Measurements from ENCODE around the gene PCMT1. TPM values are rescaled to one million over a fixed set of nuclear protein-coding genes. Genes with fewer than 3 reads are reported as not detected.
A peak's percentile ranks its signal among the peaks of the same experiment; 100 is the strongest.

PCMT1 gene
- total RNA-seq, 1 experiment from 2014 or later = 118 TPM

DNA sequence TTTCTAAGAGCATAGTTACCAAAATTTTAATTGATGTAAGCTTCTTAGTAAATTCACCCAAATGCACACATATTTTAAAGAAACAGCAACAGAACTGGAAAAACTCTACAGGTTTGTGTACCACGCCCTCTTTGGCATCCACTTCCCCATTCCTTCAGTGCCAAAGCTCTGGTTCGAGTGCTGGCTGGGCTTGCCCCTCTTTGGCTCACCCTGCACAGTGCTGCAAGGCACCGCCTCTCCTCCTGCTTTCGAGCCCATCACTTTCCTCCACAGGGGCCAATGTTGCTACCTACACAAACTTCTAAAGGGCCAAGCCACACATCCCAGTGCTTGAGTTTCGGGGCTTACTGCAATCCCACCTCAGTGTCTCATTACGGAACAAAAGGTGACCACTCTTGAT lies 105.0 kb downstream of the PCMT1 start:
- peaks cover 6% of the 10 kb centered on the region for H3K36me3 Mint-ChIP-seq (ENCODE audit: insufficient read depth, unreplicated experiment)
- no peaks in the 10 kb centered on the region for H3K27me3 Mint-ChIP-seq (ENCODE audit: insufficient read depth, unreplicated experiment)
- intact Hi-C loops (cut with micrococcal nuclease; ENCODE audit: unreplicated experiment) = loop anchor here (2.0 kb wide), 1 partner anchor 14 kb away; no protein-coding TSS in a partner anchor
- peak in 1 of 2 experiments; percentile 11 for DNase-seq
- Histone ChIP-seq H3K36me3 (ENCODE audit: control insufficient read depth, insufficient read depth, low read length) (no peaks in the 10 kb centered on the region), H3K9me3 (no peaks in the 10 kb centered on the region), H3K4me1 (peaks cover 28% of the 10 kb centered on the region), H3K27me3 (replicated peaks; ENCODE audit: control insufficient read depth, insufficient read depth, low read length) (no peaks in the 10 kb centered on the region), H3K4me3 (ENCODE audit: low read depth, low read length) (no peak overlapping the region)
- CTCF ChIA-PET = no interaction called here
- BruUV-seq (replicated peaks) = no TSS peak
- POLR2A ChIA-PET = no interaction called here
- no peaks in the 10 kb centered on the region for H3K9me3 Mint-ChIP-seq (ENCODE audit: unreplicated experiment)
- H3K4me3 Mint-ChIP-seq (ENCODE audit: unreplicated experiment) = peak overlapping the region; percentile 23
- TF ChIP-seq, protein P1, sequence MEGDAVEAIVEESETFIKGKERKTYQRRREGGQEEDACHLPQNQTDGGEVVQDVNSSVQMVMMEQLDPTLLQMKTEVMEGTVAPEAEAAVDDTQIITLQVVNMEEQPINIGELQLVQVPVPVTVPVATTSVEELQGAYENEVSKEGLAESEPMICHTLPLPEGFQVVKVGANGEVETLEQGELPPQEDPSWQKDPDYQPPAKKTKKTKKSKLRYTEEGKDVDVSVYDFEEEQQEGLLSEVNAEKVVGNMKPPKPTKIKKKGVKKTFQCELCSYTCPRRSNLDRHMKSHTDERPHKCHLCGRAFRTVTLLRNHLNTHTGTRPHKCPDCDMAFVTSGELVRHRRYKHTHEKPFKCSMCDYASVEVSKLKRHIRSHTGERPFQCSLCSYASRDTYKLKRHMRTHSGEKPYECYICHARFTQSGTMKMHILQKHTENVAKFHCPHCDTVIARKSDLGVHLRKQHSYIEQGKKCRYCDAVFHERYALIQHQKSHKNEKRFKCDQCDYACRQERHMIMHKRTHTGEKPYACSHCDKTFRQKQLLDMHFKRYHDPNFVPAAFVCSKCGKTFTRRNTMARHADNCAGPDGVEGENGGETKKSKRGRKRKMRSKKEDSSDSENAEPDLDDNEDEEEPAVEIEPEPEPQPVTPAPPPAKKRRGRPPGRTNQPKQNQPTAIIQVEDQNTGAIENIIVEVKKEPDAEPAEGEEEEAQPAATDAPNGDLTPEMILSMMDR (IDR thresholded peaks at IDR 0.05; ENCODE audit: insufficient read depth in 1 of 2, low read depth in 1 of 2, low read length in 1 of 2, severe bottlenecking in 1 of 2, unreplicated experiment in 1 of 2) = no peak
- peak overlapping the region; percentile 81 for H3K27ac Mint-ChIP-seq (ENCODE audit: unreplicated experiment)
- H3K4me1 Mint-ChIP-seq (ENCODE audit: low read depth, unreplicated experiment) = peaks cover 28% of the 10 kb centered on the region

DNA sequence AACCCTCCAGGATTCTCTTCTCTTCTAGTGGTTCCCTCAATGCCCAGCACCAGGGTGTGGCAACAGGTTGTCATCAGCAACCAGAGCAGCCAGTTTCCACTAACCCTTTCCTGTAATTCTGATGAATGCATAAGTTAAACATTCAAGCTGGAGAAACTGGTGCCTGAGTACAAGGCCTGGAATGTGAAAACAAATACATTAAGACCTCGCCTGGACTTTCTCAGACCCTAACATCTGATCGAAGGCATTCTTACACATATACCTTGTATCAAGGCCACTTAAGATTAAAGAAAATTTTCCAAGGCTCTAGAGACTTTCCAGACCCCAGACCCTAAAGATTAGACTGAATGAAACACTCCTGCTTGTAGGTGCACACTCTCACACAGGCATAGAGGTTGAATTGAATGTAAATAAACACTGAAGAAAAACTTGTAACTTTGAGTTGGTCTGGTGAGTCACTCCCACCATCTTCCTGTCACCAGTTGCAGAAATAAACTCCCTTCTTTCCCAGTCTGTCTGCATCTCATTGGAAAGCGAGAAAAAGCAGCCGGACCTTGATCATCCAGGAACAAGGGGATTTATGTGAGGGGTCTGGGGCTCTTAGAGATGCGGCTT lies 105.6 kb downstream of the PCMT1 start:
- Mint-ChIP-seq H3K27me3 (ENCODE audit: insufficient read depth, unreplicated experiment) (no peaks in the 10 kb centered on the region), H3K4me1 (ENCODE audit: low read depth, unreplicated experiment) (peaks cover 35% of the 10 kb centered on the region), H3K4me3 (ENCODE audit: unreplicated experiment) (peak overlapping the region; percentile 23), H3K27ac (ENCODE audit: unreplicated experiment) (peak overlapping the region; percentile 81), H3K9me3 (ENCODE audit: unreplicated experiment) (no peaks in the 10 kb centered on the region), H3K36me3 (ENCODE audit: insufficient read depth, unreplicated experiment) (peaks cover 6% of the 10 kb centered on the region)
- intact Hi-C loops (cut with micrococcal nuclease; ENCODE audit: unreplicated experiment) = loop anchor here (1.0 to 2.0 kb wide), 3 partner anchors 8 to 14 kb away; no protein-coding TSS in a partner anchor
- TF ChIP-seq, protein P1 (IDR thresholded peaks at IDR 0.05; ENCODE audit: insufficient read depth in 1 of 2, low read depth in 1 of 2, low read length in 1 of 2, severe bottlenecking in 1 of 2, unreplicated experiment in 1 of 2) = no peak
- no TSS peak for BruUV-seq (replicated peaks)
- ChIA-PET CTCF (no interaction called here), POLR2A (no interaction called here)
- peaks cover 32% of the 10 kb centered on the region for H3K4me1 ChIP-seq
- no peaks in the 10 kb centered on the region for H3K9me3 ChIP-seq
- H3K4me3 ChIP-seq (ENCODE audit: low read depth, low read length) = no peak overlapping the region
- peak; percentile 68 to 69 for DNase-seq
- no peaks in the 10 kb centered on the region for H3K27me3 ChIP-seq (replicated peaks; ENCODE audit: control insufficient read depth, insufficient read depth, low read length)
- H3K36me3 ChIP-seq (ENCODE audit: control insufficient read depth, insufficient read depth, low read length) = no peaks in the 10 kb centered on the region

DNA sequence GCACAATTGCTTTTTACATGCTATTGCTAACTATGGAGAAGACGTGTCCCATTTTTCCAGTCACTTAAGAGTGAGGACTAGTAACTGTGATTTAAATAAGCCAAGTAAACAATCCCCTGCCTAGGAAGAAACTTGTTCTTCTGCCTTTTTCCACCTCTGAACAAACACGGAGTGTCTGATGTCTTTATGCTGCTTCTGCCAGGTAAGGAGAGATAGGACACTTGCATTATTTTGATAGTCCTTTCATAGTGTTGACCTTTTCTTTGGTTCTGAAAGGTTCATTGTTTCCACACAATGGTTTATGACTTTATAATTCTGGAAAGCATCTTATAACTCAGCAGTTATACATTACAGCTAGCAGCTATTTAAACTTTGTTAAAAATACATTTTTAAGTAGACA lies 106.2 kb downstream of the PCMT1 start:
- H3K9me3 Mint-ChIP-seq (ENCODE audit: unreplicated experiment) = no peaks in the 10 kb centered on the region
- peaks cover 6% of the 10 kb centered on the region for H3K36me3 Mint-ChIP-seq (ENCODE audit: insufficient read depth, unreplicated experiment)
- ChIA-PET CTCF (no interaction called here), POLR2A (no interaction called here)
- H3K27me3 Mint-ChIP-seq (ENCODE audit: insufficient read depth, unreplicated experiment) = no peaks in the 10 kb centered on the region
- peak overlapping the region; percentile 81 for H3K27ac Mint-ChIP-seq (ENCODE audit: unreplicated experiment)
- peak in 1 of 2 experiments; percentile 48 for DNase-seq
- Histone ChIP-seq H3K9me3 (no peaks in the 10 kb centered on the region), H3K36me3 (ENCODE audit: control insufficient read depth, insufficient read depth, low read length) (no peaks in the 10 kb centered on the region), H3K4me1 (peaks cover 35% of the 10 kb centered on the region), H3K27me3 (replicated peaks; ENCODE audit: control insufficient read depth, insufficient read depth, low read length) (no peaks in the 10 kb centered on the region), H3K4me3 (ENCODE audit: low read depth, low read length) (no peak overlapping the region)
- peak overlapping the region; percentile 23 for H3K4me3 Mint-ChIP-seq (ENCODE audit: unreplicated experiment)
- BruUV-seq (replicated peaks) = no TSS peak
- peaks cover 41% of the 10 kb centered on the region for H3K4me1 Mint-ChIP-seq (ENCODE audit: low read depth, unreplicated experiment)
- TF ChIP-seq, protein P1 (IDR thresholded peaks at IDR 0.05; ENCODE audit: insufficient read depth in 1 of 2, low read depth in 1 of 2, low read length in 1 of 2, severe bottlenecking in 1 of 2, unreplicated experiment in 1 of 2) = no peak
- intact Hi-C loops (cut with micrococcal nuclease; ENCODE audit: unreplicated experiment) = loop anchor here (1.0 to 2.0 kb wide), 3 partner anchors 8 to 15 kb away; no protein-coding TSS in a partner anchor

Data from Caco-2 (cell line).